GM12878 (cell line): ENCODE results near the gene LEF1. TPM values are rescaled to one million over a fixed set of nuclear protein-coding genes. Genes with fewer than 3 reads are reported as not detected.

Experiments
- ATAC-seq: fragments of 200-7000 bp; cut with Tn5 transposase; 3 replicates; pipeline ENCODE4 v1.9.1; 2020; ENCODE audit warnings: mild to moderate bottlenecking, moderate library complexity
- BruUV-seq: library from RNA; stranded (reverse); fragments of 400-500 nt; replicated peaks from 2 replicates; lab custom pipeline; 2021; lab: Mats Ljungman, UMichigan
- CTCF ChIA-PET: fragments of 300-600 bp; sonication (Branson Sonifier 250); formaldehyde crosslinking; extraction: SDS; loops from one replicate; lab custom pipeline; 2021; ENCODE audit warnings: inconsistent platforms; lab: Yijun Ruan, JAX
- POLR2A ChIA-PET: fragments of 350-600 bp; formaldehyde crosslinking; extraction: SDS; loops from one replicate; lab custom pipeline; 2021; ENCODE audit warnings: inconsistent platforms; lab: Charles Lee
- RAD21 ChIA-PET: fragments of 300-600 bp; sonication (Branson Sonifier 250); formaldehyde crosslinking; loops from one replicate; lab custom pipeline; 2023; ENCODE audit warnings: antibody characterized with exemption; ENCODE audit not compliant: unreplicated experiment; lab: Charles Lee
- SMC1A ChIA-PET: fragments of 300-600 bp; sonication (Branson Sonifier 250); formaldehyde crosslinking; loops from one replicate; lab custom pipeline; 2023; ENCODE audit not compliant: unreplicated experiment, uncharacterized antibody; lab: Charles Lee
- DNase-seq: peaks from one replicate; pipeline ENCODE4 v3.0.0-alpha.2; 2011; ENCODE audit warnings: low read depth, low spot score
- FAIRE-seq: peaks from 3 replicates; lab custom pipeline; 2011; peaks lifted over from hg19 to GRCh38; lab: Jason Lieb, UNC
- H2AFZ ChIP-seq: 2 replicates; pipeline ENCODE4 v1.6.0; 2011; ENCODE audit warnings: low read depth, low read length, control low read depth; ENCODE audit not compliant: control insufficient read depth
- H3K27ac ChIP-seq: 2 replicates; pipeline ENCODE4 v1.5.1; 2011; ENCODE audit warnings: control low read depth; ENCODE audit not compliant: control insufficient read depth, insufficient read depth
- H3K27me3 ChIP-seq, 2 experiments: replicated peaks in 1 of 2; 2 replicates each; pipeline versions ENCODE4 v1.6.0 to v1.6.1; 2011; ENCODE audit warnings: low read length in 1 of 2; ENCODE audit not compliant: control insufficient read depth in 2 of 2, insufficient read depth in 2 of 2
- H3K36me3 ChIP-seq, 2 experiments: 2 replicates each; pipeline ENCODE4 v1.5.1; 2011; ENCODE audit warnings: low read length in 1 of 2; ENCODE audit not compliant: control insufficient read depth in 2 of 2, insufficient read depth in 2 of 2
- H3K4me1 ChIP-seq: 2 replicates; pipeline ENCODE4 v1.6.1; 2011; ENCODE audit warnings: mild to moderate bottlenecking, low read length, moderate library complexity, mixed read lengths; ENCODE audit not compliant: control insufficient read depth, insufficient read depth
- H3K4me2 ChIP-seq: 2 replicates; pipeline ENCODE4 v1.6.0; 2011; ENCODE audit warnings: control low read depth; ENCODE audit not compliant: control insufficient read depth, insufficient read depth
- H3K4me3 ChIP-seq: fragments of 200-600 bp; sonication (generic); 2 replicates; pipeline ENCODE4 v1.5.1; 2016
- H3K79me2 ChIP-seq: 2 replicates; pipeline ENCODE4 v1.6.0; 2011; ENCODE audit warnings: low read length; ENCODE audit not compliant: control insufficient read depth, insufficient read depth
- H3K9ac ChIP-seq: 2 replicates; pipeline ENCODE4 v1.8.0; 2011; ENCODE audit warnings: low read length, control low read depth, mixed read lengths; ENCODE audit not compliant: control insufficient read depth, insufficient read depth
- H3K9me3 ChIP-seq: replicated peaks from 3 replicates; pipeline ENCODE4 v1.5.1; 2011; ENCODE audit warnings: mild to moderate bottlenecking, low read length; ENCODE audit not compliant: control insufficient read depth, insufficient read depth
- H4K20me1 ChIP-seq: 2 replicates; pipeline ENCODE4 v1.6.0; 2011; ENCODE audit not compliant: control insufficient read depth, insufficient read depth
- ATF7 ChIP-seq: fragments of 450-650 bp; IDR thresholded peaks from 2 replicates; pipeline ENCODE4 v1.6.1; 2016; ENCODE audit warnings: low read depth, mild to moderate bottlenecking
- BCL11A ChIP-seq: IDR thresholded peaks from 2 replicates; pipeline ENCODE4 v1.6.1; 2011; ENCODE audit warnings: low read depth, low read length
- CBX5 ChIP-seq: sonication (generic); IDR thresholded peaks from 2 replicates; pipeline ENCODE4 v1.6.1; 2016; ENCODE audit warnings: low read depth, moderate library complexity, mild to moderate bottlenecking, inconsistent platforms
- GATAD2B ChIP-seq: fragments of 450-650 bp; conservative IDR thresholded peaks from 2 replicates; pipeline ENCODE4 v1.6.1; 2017; ENCODE audit warnings: low read depth, mild to moderate bottlenecking, moderate library complexity
- KLF5 ChIP-seq: fragments of 450-650 bp; IDR thresholded peaks from 2 replicates; pipeline ENCODE4 v1.6.1; 2014; ENCODE audit warnings: mild to moderate bottlenecking; ENCODE audit not compliant: partially characterized antibody
- PAX5 ChIP-seq: IDR thresholded peaks from 2 replicates; pipeline ENCODE4 v1.6.1; 2011; ENCODE audit warnings: low read depth, low read length, borderline replicate concordance
- PML ChIP-seq: IDR thresholded peaks from 2 replicates; pipeline ENCODE4 v1.6.1; 2012; ENCODE audit warnings: low read length, inconsistent platforms
- POU2F2 ChIP-seq: IDR thresholded peaks from 3 replicates; pipeline ENCODE4 v1.6.1; 2011; ENCODE audit warnings: low read depth, mild to moderate bottlenecking, low read length, borderline replicate concordance
- RUNX3 ChIP-seq: IDR thresholded peaks from 2 replicates; pipeline ENCODE4 v1.6.1; 2012; ENCODE audit warnings: low read length, inconsistent platforms
- SIN3A ChIP-seq: IDR thresholded peaks from 2 replicates; pipeline ENCODE4 v1.6.1; 2012; ENCODE audit warnings: low read depth, low read length, improper control_type of control experiment
- SMAD5 ChIP-seq: IDR thresholded peaks from 2 replicates; pipeline ENCODE4 v1.6.1; 2016; ENCODE audit warnings: antibody characterized with exemption, low read depth
- ZBED1 ChIP-seq: IDR thresholded peaks from 2 replicates; pipeline ENCODE4 v1.6.1; 2016; ENCODE audit warnings: borderline replicate concordance
- ZZZ3 ChIP-seq: IDR thresholded peaks from 2 replicates; pipeline ENCODE4 v1.6.1; 2011; ENCODE audit warnings: low read depth; ENCODE audit not compliant: control insufficient read depth, insufficient read length
- WGBS: methylation state at CpG from one replicate; pipeline ENCODE4 v1.1.6; 2016; ENCODE audit warnings: low lambda C conversion rate; ENCODE audit not compliant: insufficient replicate concordance, insufficient coverage; ENCODE audit errors: missing lambda C conversion rate; 5-methylcytosine and 5-hydroxymethylcytosine counted together
- in situ Hi-C: fragments of 300-500 bp; cut with MboI; formaldehyde crosslinking; loops from 9 replicates; pipeline ENCODE4 v1.14.3; 2018; ENCODE audit warnings: mixed read lengths
- intact Hi-C: fragments of 100-400 bp; cut with micrococcal nuclease; formaldehyde crosslinking; loops from one replicate; pipeline ENCODE4 v1.14.2; 2022; ENCODE audit not compliant: unreplicated experiment
- polyA plus RNA-seq, 11 experiments: library from polyadenylated mRNA; depleted of rRNA in 4 of 11; unstranded in 6 of 11; stranded (reverse) in 5 of 11; fragments of >200 nt; fragmentation: Nextera tagmentation in 4 of 11; fragmentation: Illumina TruSeq in 1 of 11; extraction: Ambion mirVana in 4 of 11; extraction: Trizol in 1 of 11; gene quantifications; 1 replicate in 1 of 11; 2 replicates in 10 of 11; pipeline versions ENCODE4 v1.2.1 to v1.2.3, GENCODE V29; 2011 to 2016; ENCODE audit warnings: inconsistent platforms in 2 of 11, missing spikeins in 2 of 11, low read depth in 1 of 11
- total RNA-seq, 4 experiments: library from RNA; depleted of rRNA in 3 of 4; stranded (reverse); fragments of >200 nt in 3 of 4; fragmentation: Illumina TruSeq in 1 of 4; extraction: Trizol in 1 of 4; gene quantifications; 2 replicates each; pipeline versions ENCODE4 v1.2.1 to v1.2.3, GENCODE V29; 2013 to 2021
- TF ChIP-seq, protein P1 (sequence below), 3 experiments: IDR thresholded peaks in 2 of 3; conservative IDR thresholded peaks in 1 of 3; 2 replicates each; pipeline ENCODE4 v1.5.1; 2011; ENCODE audit warnings: low read depth in 3 of 3, low read length in 3 of 3, mild to moderate bottlenecking in 3 of 3, control low read depth in 2 of 3, moderate library complexity in 2 of 3, inconsistent platforms in 1 of 3, mixed read lengths in 1 of 3; ENCODE audit not compliant: control insufficient read depth in 2 of 3, insufficient read depth in 1 of 3; ENCODE audit errors: extremely low read depth in 1 of 3
- TF ChIP-seq, protein P2 (sequence below): fragments of 450-650 bp; IDR thresholded peaks from 2 replicates; pipeline ENCODE4 v1.6.1; 2016; ENCODE audit warnings: mild to moderate bottlenecking
- TF ChIP-seq, protein P3 (sequence below): IDR thresholded peaks from 2 replicates; pipeline ENCODE4 v1.6.1; 2012; ENCODE audit warnings: low read depth, low read length, improper control_type of control experiment
- TF ChIP-seq, protein P4 (sequence below): IDR thresholded peaks from 2 replicates; pipeline ENCODE4 v1.6.1; 2011; ENCODE audit warnings: borderline replicate concordance, low read depth, mild to moderate bottlenecking, moderate library complexity, mixed read lengths, low read length; ENCODE audit not compliant: insufficient read depth; ENCODE audit errors: extremely low read length

Gene LEF1
- total and polyA plus RNA-seq, 10 of the 15 experiments (the other 5 are each of a cell fraction or from before 2014, with no cell fraction given), result 10.2 to 38.1 (median 19.5) TPM

DNA sequence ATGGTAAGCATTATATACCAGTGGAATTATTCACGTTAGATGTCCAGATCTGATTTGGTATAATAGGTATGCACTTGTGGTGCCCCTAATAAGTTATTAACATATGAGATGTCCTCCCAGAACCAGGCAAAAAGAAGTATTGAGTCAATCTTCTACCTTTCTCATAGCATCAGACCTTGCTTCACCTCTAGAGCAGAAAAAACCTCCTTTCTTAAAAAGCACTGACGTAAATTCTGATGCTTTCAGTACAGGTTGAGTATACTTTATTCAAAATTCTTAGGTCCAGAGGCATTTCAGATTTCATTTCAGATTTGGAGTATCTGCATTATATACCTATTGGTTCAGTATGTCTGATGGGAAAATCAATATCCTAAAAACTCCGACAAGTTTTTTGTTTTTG lies 22.4 kb downstream of the LEF1 start (continued):
- TF ChIP-seq SMAD5 (no peak), BCL11A (no peak), SIN3A (no peak)

DNA sequence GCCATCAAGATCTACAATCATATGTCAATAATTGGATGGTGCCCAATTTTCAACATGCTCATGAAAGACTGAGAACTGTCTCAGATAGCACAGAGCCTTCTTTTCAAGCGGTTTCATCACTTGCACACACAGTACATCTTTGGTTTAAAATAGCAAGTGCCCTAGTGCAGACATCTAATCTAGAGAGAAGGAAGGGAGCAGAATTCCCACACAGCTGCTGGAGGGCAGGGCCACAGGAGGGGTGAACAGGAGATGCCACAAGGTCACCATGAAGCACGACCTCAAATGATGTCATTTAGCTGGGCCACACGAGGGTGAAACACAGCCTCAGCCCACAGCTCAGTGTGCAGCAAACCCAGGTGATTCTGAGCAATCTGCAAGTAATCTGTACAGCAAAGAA lies 24.3 kb downstream of the LEF1 start:
- ChIA-PET POLR2A (interaction anchor here (0.6 kb wide), 1 partner anchor 151 kb away, joined by 5 read pairs; no protein-coding TSS in a partner anchor), CTCF (interaction anchor here (0.6 to 1.4 kb wide), 2 partner anchors 11 to 1798 kb away, joined by 4 to 6 read pairs; no protein-coding TSS in a partner anchor), RAD21 (no interaction called here), SMC1A (interaction anchor here (0.6 to 1.3 kb wide), 3 partner anchors 13 to 55 kb away, joined by 3 to 5 read pairs (median 3); no protein-coding TSS in a partner anchor)
- ATAC-seq (peak; percentile 63), FAIRE-seq (no peak), DNase-seq (no peak)
- TF ChIP-seq PML (no peak), KLF5 (no peak), ZBED1 (no peak), ATF7 (peak; percentile 30; the same call in 1 of the 2 replicates), PAX5 (no peak), GATAD2B (no peak), RUNX3 (peak; percentile 53; the same call in 1 of the 2 replicates), CBX5 (no peak), POU2F2 (no peak), ZZZ3 (no peak)
- TF ChIP-seq, protein P1, sequence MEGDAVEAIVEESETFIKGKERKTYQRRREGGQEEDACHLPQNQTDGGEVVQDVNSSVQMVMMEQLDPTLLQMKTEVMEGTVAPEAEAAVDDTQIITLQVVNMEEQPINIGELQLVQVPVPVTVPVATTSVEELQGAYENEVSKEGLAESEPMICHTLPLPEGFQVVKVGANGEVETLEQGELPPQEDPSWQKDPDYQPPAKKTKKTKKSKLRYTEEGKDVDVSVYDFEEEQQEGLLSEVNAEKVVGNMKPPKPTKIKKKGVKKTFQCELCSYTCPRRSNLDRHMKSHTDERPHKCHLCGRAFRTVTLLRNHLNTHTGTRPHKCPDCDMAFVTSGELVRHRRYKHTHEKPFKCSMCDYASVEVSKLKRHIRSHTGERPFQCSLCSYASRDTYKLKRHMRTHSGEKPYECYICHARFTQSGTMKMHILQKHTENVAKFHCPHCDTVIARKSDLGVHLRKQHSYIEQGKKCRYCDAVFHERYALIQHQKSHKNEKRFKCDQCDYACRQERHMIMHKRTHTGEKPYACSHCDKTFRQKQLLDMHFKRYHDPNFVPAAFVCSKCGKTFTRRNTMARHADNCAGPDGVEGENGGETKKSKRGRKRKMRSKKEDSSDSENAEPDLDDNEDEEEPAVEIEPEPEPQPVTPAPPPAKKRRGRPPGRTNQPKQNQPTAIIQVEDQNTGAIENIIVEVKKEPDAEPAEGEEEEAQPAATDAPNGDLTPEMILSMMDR (IDR thresholded peaks at IDR 0.05 in 2 of 3, conservative IDR thresholded peaks at IDR 0.05 in 1 of 3; ENCODE audit: control insufficient read depth in 2 of 3, extremely low read depth in 1 of 3, insufficient read depth in 1 of 3, low read depth in 3 of 3, low read length in 3 of 3), result no peak
- TF ChIP-seq, protein P2, sequence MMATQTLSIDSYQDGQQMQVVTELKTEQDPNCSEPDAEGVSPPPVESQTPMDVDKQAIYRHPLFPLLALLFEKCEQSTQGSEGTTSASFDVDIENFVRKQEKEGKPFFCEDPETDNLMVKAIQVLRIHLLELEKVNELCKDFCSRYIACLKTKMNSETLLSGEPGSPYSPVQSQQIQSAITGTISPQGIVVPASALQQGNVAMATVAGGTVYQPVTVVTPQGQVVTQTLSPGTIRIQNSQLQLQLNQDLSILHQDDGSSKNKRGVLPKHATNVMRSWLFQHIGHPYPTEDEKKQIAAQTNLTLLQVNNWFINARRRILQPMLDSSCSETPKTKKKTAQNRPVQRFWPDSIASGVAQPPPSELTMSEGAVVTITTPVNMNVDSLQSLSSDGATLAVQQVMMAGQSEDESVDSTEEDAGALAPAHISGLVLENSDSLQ, result no peak
- TF ChIP-seq, protein P3, sequence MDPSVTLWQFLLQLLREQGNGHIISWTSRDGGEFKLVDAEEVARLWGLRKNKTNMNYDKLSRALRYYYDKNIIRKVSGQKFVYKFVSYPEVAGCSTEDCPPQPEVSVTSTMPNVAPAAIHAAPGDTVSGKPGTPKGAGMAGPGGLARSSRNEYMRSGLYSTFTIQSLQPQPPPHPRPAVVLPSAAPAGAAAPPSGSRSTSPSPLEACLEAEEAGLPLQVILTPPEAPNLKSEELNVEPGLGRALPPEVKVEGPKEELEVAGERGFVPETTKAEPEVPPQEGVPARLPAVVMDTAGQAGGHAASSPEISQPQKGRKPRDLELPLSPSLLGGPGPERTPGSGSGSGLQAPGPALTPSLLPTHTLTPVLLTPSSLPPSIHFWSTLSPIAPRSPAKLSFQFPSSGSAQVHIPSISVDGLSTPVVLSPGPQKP, result no peak
- TF ChIP-seq, protein P4, sequence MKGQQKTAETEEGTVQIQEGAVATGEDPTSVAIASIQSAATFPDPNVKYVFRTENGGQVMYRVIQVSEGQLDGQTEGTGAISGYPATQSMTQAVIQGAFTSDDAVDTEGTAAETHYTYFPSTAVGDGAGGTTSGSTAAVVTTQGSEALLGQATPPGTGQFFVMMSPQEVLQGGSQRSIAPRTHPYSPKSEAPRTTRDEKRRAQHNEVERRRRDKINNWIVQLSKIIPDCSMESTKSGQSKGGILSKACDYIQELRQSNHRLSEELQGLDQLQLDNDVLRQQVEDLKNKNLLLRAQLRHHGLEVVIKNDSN, result no peak
- H4K20me1 ChIP-seq, result no peaks in the 10 kb centered on the region
- H3K9ac ChIP-seq, result no peak overlapping the region
- no peak overlapping the region for H3K4me3 ChIP-seq
- H2AFZ ChIP-seq, result no peak overlapping the region
- no peaks in the 10 kb centered on the region for H3K4me1 ChIP-seq
- no peaks in the 10 kb centered on the region for H3K9me3 ChIP-seq
- no peaks in the 10 kb centered on the region for H3K27me3 ChIP-seq
- H3K27ac ChIP-seq, result no peak overlapping the region
- in situ Hi-C loops, result no loop called here
- no peak overlapping the region for H3K4me2 ChIP-seq
- H3K36me3 ChIP-seq, result no peaks in the 10 kb centered on the region
- H3K79me2 ChIP-seq, result no peaks in the 10 kb centered on the region
- BruUV-seq, result no TSS peak
- intact Hi-C loops, result no loop called here
- 11% methylated on average over 3 of the region's 3 CpGs for WGBS
